Tibial nerve (tissue), 4 donors: ENCODE results near the gene GARIN5B.

Experiments
- CTCF ChIP-seq, 5 experiments: fragments of 200-600 bp in 3 of 5; fragments of 450-650 bp in 2 of 5; sonication (generic) in 3 of 5; IDR thresholded peaks; one replicate each; pipeline ENCODE4 v1.5.1; 2016 to 2019; ENCODE audit warnings: antibody characterized with exemption in 5 of 5, mild to moderate bottlenecking in 3 of 5, moderate library complexity in 2 of 5
- EP300 ChIP-seq, 2 donors: sonication (generic); formaldehyde crosslinking; IDR thresholded peaks; one replicate each; pipeline ENCODE4 v1.6.1; 2017; ENCODE audit warnings: antibody characterized with exemption in 2 of 2, mild to moderate bottlenecking in 1 of 2
- POLR2A ChIP-seq, 2 donors: fragments of 450-650 bp; IDR thresholded peaks; one replicate each; pipeline ENCODE4 v1.6.1; 2017; ENCODE audit warnings: antibody characterized with exemption in 2 of 2, mild to moderate bottlenecking in 2 of 2, moderate library complexity in 2 of 2

GRCh38 chr19:55390461-55390880, 27.4 kb upstream of the GARIN5B start:
- no peak for TF ChIP-seq CTCF (IDR thresholded peaks at IDR 0.05)
- no peak for TF ChIP-seq POLR2A (IDR thresholded peaks at IDR 0.05)
- TF ChIP-seq EP300 (IDR thresholded peaks at IDR 0.05): no peak
